ENCODE results near the gene TNS1. TPM values are rescaled to one million over a fixed set of nuclear protein-coding genes. Genes with fewer than 3 reads are reported as not detected.

TNS1 gene
- total and polyA plus RNA-seq, 9 of the 15 experiments (the other 6 are each of a cell fraction or from before 2014, with no cell fraction given) = 0.13 to 2.7 (median 0.77) TPM

GRCh38 chr2:218012284-218012683 lies 9.5 kb upstream of the TNS1 start:
- Histone ChIP-seq H3K4me1 (replicated peaks in 1 of 2; ENCODE audit: control insufficient read depth in 2 of 2, insufficient read depth in 2 of 2, low read length in 2 of 2) (peaks cover 0 to 7% of the 10 kb centered on the region in 2 experiments; a peak in 2 of 5 replicates), H3K9me1 (ENCODE audit: control insufficient read depth, insufficient read depth, low read length) (no peaks in the 10 kb centered on the region), H3K79me2 (ENCODE audit: control insufficient read depth, insufficient read depth, low read length) (no peaks in the 10 kb centered on the region), H2AFZ (ENCODE audit: low read depth, low read length) (no peak overlapping the region), H3K9me3 (replicated peaks; ENCODE audit: control insufficient read depth, insufficient read depth, low read depth, low read length) (no peaks in the 10 kb centered on the region), H4K20me1 (replicated peaks; ENCODE audit: control insufficient read depth, insufficient read depth, low read length) (no peaks in the 10 kb centered on the region), H3K27ac (ENCODE audit: extremely low read depth, low read depth, low read length) (no peak overlapping the region), H3K27me3 (ENCODE audit: control insufficient read depth in 2 of 2, insufficient read depth in 2 of 2, low read length in 2 of 2) (peaks cover 4 to 19% of the 10 kb centered on the region in 2 experiments; a peak in 3 of 5 replicates), H3K9ac (ENCODE audit: insufficient read depth in 1 of 2, low read depth in 2 of 2, low read length in 2 of 2) (no peak overlapping the region), H3K36me3 (ENCODE audit: control insufficient read depth, insufficient read depth, low read length) (no peaks in the 10 kb centered on the region), H3K4me3 (no peak overlapping the region), H3K4me2 (ENCODE audit: insufficient read depth, low read length) (no peak overlapping the region)
- ATAC-seq (no peak), DNase-seq (ENCODE audit: extremely low read depth in 1 of 4, low spot score in 3 of 4) (no peak), FAIRE-seq (no peak)
- TF ChIP-seq, protein P1, sequence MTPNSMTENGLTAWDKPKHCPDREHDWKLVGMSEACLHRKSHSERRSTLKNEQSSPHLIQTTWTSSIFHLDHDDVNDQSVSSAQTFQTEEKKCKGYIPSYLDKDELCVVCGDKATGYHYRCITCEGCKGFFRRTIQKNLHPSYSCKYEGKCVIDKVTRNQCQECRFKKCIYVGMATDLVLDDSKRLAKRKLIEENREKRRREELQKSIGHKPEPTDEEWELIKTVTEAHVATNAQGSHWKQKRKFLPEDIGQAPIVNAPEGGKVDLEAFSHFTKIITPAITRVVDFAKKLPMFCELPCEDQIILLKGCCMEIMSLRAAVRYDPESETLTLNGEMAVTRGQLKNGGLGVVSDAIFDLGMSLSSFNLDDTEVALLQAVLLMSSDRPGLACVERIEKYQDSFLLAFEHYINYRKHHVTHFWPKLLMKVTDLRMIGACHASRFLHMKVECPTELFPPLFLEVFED (CRISPR knock-in tag; conservative IDR thresholded peaks at IDR 0.05) = no peak
- TF ChIP-seq CHCHD3 (CRISPR knock-in tag; IDR thresholded peaks at IDR 0.05) (no peak), SRSF1 (IDR thresholded peaks at IDR 0.05; ENCODE audit: low read depth, low read length) (no peak)
- intact Hi-C loops (cut with micrococcal nuclease) = no loop called here
- ChIA-PET POLR2A (interaction anchor here (1.5 kb wide), 1 partner anchor 12 kb away, joined by 3 read pairs; no protein-coding TSS in a partner anchor), CTCF (ENCODE audit: low intra/inter-chr PET ratio) (interaction anchor here (1.2 kb wide), 1 partner anchor 22 kb away, joined by 3 read pairs; no protein-coding TSS in a partner anchor)
- 0% methylated on average over 1 of the region's 1 CpG for WGBS (ENCODE audit: insufficient coverage, low coverage, missing lambda C conversion rate)
- in situ Hi-C loops (cut with MboI) = no loop called here
- no TSS peak for BruUV-seq (replicated peaks)

DNA sequence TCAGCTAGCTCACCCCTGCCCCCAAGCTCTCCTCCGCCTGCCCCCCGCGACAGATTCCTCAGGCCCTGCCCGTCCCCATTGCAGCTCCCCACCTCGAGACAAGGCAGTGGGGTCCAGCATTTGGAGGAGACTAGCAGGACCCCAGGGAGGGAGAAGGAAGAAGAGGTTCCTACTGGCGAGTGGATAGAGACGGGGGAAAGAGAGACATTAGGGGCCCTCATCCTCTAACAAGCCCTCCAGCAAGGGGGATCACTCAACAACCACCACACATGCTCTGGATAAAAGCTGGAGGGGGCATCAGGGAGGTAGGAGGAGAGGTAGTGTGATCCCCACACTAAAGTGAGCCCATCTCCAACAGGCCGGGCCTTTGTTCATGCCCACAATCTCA lies 8.9 kb upstream of the TNS1 start:
- Histone ChIP-seq H3K4me1 (replicated peaks in 1 of 2; ENCODE audit: control insufficient read depth in 2 of 2, insufficient read depth in 2 of 2, low read length in 2 of 2) (peaks cover 0 to 7% of the 10 kb centered on the region in 2 experiments; a peak in 2 of 5 replicates), H3K4me2 (ENCODE audit: insufficient read depth, low read length) (no peak overlapping the region), H3K4me3 (no peak overlapping the region), H3K27me3 (ENCODE audit: control insufficient read depth in 2 of 2, insufficient read depth in 2 of 2, low read length in 2 of 2) (peaks cover 4 to 19% of the 10 kb centered on the region in 2 experiments; a peak in 3 of 5 replicates), H3K27ac (ENCODE audit: extremely low read depth, low read depth, low read length) (no peak overlapping the region), H3K9me1 (ENCODE audit: control insufficient read depth, insufficient read depth, low read length) (no peaks in the 10 kb centered on the region), H3K36me3 (ENCODE audit: control insufficient read depth, insufficient read depth, low read length) (no peaks in the 10 kb centered on the region), H2AFZ (ENCODE audit: low read depth, low read length) (no peak overlapping the region), H4K20me1 (replicated peaks; ENCODE audit: control insufficient read depth, insufficient read depth, low read length) (no peaks in the 10 kb centered on the region), H3K9ac (ENCODE audit: insufficient read depth in 1 of 2, low read depth in 2 of 2, low read length in 2 of 2) (no peak overlapping the region), H3K79me2 (ENCODE audit: control insufficient read depth, insufficient read depth, low read length) (no peaks in the 10 kb centered on the region), H3K9me3 (replicated peaks; ENCODE audit: control insufficient read depth, insufficient read depth, low read depth, low read length) (no peaks in the 10 kb centered on the region)
- ChIA-PET POLR2A (interaction anchor here (0.6 kb wide), 1 partner anchor 456 kb away, joined by 4 read pairs; no protein-coding TSS in a partner anchor), CTCF (ENCODE audit: low intra/inter-chr PET ratio) (interaction anchor here (1.2 kb wide), 1 partner anchor 23 kb away, joined by 3 read pairs; no protein-coding TSS in a partner anchor)
- BruUV-seq (replicated peaks) = no TSS peak
- FAIRE-seq (no peak), ATAC-seq (no peak), DNase-seq (ENCODE audit: extremely low read depth in 1 of 4, low spot score in 3 of 4) (no peak)
- intact Hi-C loops (cut with micrococcal nuclease) (no loop called here), in situ Hi-C loops (cut with MboI) (no loop called here)
- WGBS (ENCODE audit: insufficient coverage, low coverage, missing lambda C conversion rate) = 5% methylated on average over 6 of the region's 8 CpGs
- TF ChIP-seq KLF6 (CRISPR knock-in tag; IDR thresholded peaks at IDR 0.05; ENCODE audit: borderline replicate concordance) = no peak
- no peak for TF ChIP-seq TRIM25 (IDR thresholded peaks at IDR 0.05; ENCODE audit: borderline replicate concordance)
- TF ChIP-seq SIX5 (IDR thresholded peaks at IDR 0.05; ENCODE audit: borderline replicate concordance in 1 of 2, insufficient read depth in 1 of 2, low read depth in 1 of 2, low read length in 2 of 2) = no peak
- no peak for TF ChIP-seq ZBTB7A (IDR thresholded peaks at IDR 0.05; ENCODE audit: borderline replicate concordance, control insufficient read depth, low read depth, low read length)
- no peak for TF ChIP-seq ZC3H8 (IDR thresholded peaks at IDR 0.05)
- TF ChIP-seq RBM14 (IDR thresholded peaks at IDR 0.05; ENCODE audit: borderline replicate concordance, insufficient read depth, low read depth, low read length) = no peak
- TF ChIP-seq ZNF253 (CRISPR knock-in tag; conservative IDR thresholded peaks at IDR 0.05) = no peak
- TF ChIP-seq MYNN (IDR thresholded peaks at IDR 0.05) = no peak
- no peak for TF ChIP-seq MYNN (CRISPR knock-in tag; IDR thresholded peaks at IDR 0.05)
- TF ChIP-seq ZKSCAN8 (CRISPR knock-in tag; IDR thresholded peaks at IDR 0.05) = no peak
- TF ChIP-seq HDAC8 (tag; IDR thresholded peaks at IDR 0.05) = no peak

Data from K562 (cell line).